ENCODE data around the gene RAP1B.

DNA sequence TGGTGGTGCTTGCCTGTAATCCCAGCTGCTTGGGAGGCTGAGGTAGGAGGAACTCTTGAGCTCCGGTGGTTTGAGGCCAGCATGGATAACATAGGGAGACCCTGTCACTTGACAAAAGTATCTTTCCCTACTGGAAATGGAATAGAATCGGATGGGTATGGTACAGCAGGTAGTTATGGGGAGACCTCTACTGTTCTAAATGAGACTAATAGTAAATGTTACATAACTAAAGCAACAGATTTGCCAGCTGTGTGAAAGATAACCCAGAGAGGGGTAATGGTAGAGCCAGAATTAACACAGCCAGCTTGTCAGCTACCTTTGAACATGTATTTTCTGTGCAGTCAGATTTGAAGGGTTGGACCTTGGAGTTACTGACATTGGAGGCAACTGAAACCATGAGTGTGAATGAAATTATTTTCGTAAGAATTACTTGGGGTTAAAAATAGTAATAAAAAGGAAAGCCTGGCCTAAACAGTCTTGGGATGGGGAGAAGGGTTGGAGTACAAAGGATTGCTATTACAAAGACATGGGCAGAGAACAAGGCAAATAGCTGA is 54.4 kb downstream of the RAP1B start:
- TF ChIP-seq MAFK (conservative IDR thresholded peaks at IDR 0.05 in 1 of 2, IDR thresholded peaks at IDR 0.05 in 1 of 2; ENCODE audit: low read length in 2 of 2), result no peak
- TF ChIP-seq, protein P1, sequence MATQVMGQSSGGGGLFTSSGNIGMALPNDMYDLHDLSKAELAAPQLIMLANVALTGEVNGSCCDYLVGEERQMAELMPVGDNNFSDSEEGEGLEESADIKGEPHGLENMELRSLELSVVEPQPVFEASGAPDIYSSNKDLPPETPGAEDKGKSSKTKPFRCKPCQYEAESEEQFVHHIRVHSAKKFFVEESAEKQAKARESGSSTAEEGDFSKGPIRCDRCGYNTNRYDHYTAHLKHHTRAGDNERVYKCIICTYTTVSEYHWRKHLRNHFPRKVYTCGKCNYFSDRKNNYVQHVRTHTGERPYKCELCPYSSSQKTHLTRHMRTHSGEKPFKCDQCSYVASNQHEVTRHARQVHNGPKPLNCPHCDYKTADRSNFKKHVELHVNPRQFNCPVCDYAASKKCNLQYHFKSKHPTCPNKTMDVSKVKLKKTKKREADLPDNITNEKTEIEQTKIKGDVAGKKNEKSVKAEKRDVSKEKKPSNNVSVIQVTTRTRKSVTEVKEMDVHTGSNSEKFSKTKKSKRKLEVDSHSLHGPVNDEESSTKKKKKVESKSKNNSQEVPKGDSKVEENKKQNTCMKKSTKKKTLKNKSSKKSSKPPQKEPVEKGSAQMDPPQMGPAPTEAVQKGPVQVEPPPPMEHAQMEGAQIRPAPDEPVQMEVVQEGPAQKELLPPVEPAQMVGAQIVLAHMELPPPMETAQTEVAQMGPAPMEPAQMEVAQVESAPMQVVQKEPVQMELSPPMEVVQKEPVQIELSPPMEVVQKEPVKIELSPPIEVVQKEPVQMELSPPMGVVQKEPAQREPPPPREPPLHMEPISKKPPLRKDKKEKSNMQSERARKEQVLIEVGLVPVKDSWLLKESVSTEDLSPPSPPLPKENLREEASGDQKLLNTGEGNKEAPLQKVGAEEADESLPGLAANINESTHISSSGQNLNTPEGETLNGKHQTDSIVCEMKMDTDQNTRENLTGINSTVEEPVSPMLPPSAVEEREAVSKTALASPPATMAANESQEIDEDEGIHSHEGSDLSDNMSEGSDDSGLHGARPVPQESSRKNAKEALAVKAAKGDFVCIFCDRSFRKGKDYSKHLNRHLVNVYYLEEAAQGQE (IDR thresholded peaks at IDR 0.05; ENCODE audit: borderline replicate concordance in 1 of 2, low read depth in 1 of 2, low read length in 2 of 2), result no peak
- TF ChIP-seq FOXK1 (CRISPR knock-in tag; IDR thresholded peaks at IDR 0.05; ENCODE audit: borderline replicate concordance, low read depth), result no peak
- no peak for TF ChIP-seq EZH2 (conservative IDR thresholded peaks at IDR 0.05; ENCODE audit: low read depth, low read length)
- TF ChIP-seq, protein P2, sequence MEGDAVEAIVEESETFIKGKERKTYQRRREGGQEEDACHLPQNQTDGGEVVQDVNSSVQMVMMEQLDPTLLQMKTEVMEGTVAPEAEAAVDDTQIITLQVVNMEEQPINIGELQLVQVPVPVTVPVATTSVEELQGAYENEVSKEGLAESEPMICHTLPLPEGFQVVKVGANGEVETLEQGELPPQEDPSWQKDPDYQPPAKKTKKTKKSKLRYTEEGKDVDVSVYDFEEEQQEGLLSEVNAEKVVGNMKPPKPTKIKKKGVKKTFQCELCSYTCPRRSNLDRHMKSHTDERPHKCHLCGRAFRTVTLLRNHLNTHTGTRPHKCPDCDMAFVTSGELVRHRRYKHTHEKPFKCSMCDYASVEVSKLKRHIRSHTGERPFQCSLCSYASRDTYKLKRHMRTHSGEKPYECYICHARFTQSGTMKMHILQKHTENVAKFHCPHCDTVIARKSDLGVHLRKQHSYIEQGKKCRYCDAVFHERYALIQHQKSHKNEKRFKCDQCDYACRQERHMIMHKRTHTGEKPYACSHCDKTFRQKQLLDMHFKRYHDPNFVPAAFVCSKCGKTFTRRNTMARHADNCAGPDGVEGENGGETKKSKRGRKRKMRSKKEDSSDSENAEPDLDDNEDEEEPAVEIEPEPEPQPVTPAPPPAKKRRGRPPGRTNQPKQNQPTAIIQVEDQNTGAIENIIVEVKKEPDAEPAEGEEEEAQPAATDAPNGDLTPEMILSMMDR (CRISPR knock-in tag; IDR thresholded peaks at IDR 0.05), result peak; percentile 40
- TF ChIP-seq ZSCAN29 (CRISPR knock-in tag; conservative IDR thresholded peaks at IDR 0.05), result no peak

Measured in HepG2 (cell line).